ENCODE measurements around the gene DNAJB6.

Gene DNAJB6

GRCh38 chr7:157464971-157465886 is 128.4 kb downstream of the DNAJB6 start:
- peaks cover 34% of the 10 kb centered on the region for H3K27me3 ChIP-seq (ENCODE audit: control insufficient read depth, insufficient read depth, low read length)
- H3K9me3 ChIP-seq (ENCODE audit: control insufficient read depth, insufficient read depth, low read depth, low read length), result no peaks in the 10 kb centered on the region

GRCh38 chr7:157465891-157466866 is 129.4 kb downstream of the DNAJB6 start:
- H3K4me3 ChIP-seq (ENCODE audit: low read depth, low read length), result no peak overlapping the region
- no peaks in the 10 kb centered on the region for H3K9me3 ChIP-seq (ENCODE audit: control insufficient read depth, insufficient read depth, low read depth, low read length)
- H3K27ac ChIP-seq (ENCODE audit: low read depth, low read length), result no peak overlapping the region
- peaks cover 34% of the 10 kb centered on the region for H3K27me3 ChIP-seq (ENCODE audit: control insufficient read depth, insufficient read depth, low read length)
- H3K4me1 ChIP-seq (ENCODE audit: control insufficient read depth, insufficient read depth, low read length), result peaks cover 7% of the 10 kb centered on the region; the same call in 1 of the 2 replicates
- H3K9ac ChIP-seq (ENCODE audit: low read length), result no peak overlapping the region
- H3K36me3 ChIP-seq (ENCODE audit: control insufficient read depth, insufficient read depth, low read length), result no peaks in the 10 kb centered on the region

More at GRCh38 chr7:157464971-157465886, 128.4 kb downstream of the DNAJB6 start:
- no peak overlapping the region for H3K4me3 ChIP-seq (ENCODE audit: low read depth, low read length)
- H3K9ac ChIP-seq (ENCODE audit: low read length), result no peak overlapping the region
- H3K4me1 ChIP-seq (ENCODE audit: control insufficient read depth, insufficient read depth, low read length), result peaks cover 7% of the 10 kb centered on the region; the same call in 1 of the 2 replicates
- H3K27ac ChIP-seq (ENCODE audit: low read depth, low read length), result no peak overlapping the region
- no peaks in the 10 kb centered on the region for H3K36me3 ChIP-seq (ENCODE audit: control insufficient read depth, insufficient read depth, low read length)

- H3K27me3 ChIP-seq (ENCODE audit: control insufficient read depth, insufficient read depth, low read length), result peaks cover 34% of the 10 kb centered on the region
- no peak overlapping the region for H3K4me3 ChIP-seq (ENCODE audit: low read depth, low read length)
- H3K4me1 ChIP-seq (ENCODE audit: control insufficient read depth, insufficient read depth, low read length), result peaks cover 7% of the 10 kb centered on the region; the same call in 1 of the 2 replicates
- H3K36me3 ChIP-seq (ENCODE audit: control insufficient read depth, insufficient read depth, low read length), result no peaks in the 10 kb centered on the region
- H3K27ac ChIP-seq (ENCODE audit: low read depth, low read length), result no peak overlapping the region
- no peak overlapping the region for H3K9ac ChIP-seq (ENCODE audit: low read length)
- H3K9me3 ChIP-seq (ENCODE audit: control insufficient read depth, insufficient read depth, low read depth, low read length), result peaks cover 5% of the 10 kb centered on the region; the same call in 1 of the 2 replicates
Measured at GRCh38 chr7:157466867-157467261, 130.1 kb downstream of the DNAJB6 start.
